ENCODE measurements around the gene PROSER3. TPM values are rescaled to one million over a fixed set of nuclear protein-coding genes. Genes with fewer than 3 reads are reported as not detected.

The PROSER3 gene
- total and polyA plus RNA-seq, 2 of the 13 experiments (the other 11 are each of a cell fraction or from before 2014, with no cell fraction given) = 5.1 to 5.7 TPM

- no peak for TF ChIP-seq GABPA (IDR thresholded peaks at IDR 0.05; ENCODE audit: low read depth, low read length)
- peak; percentile 55 for TF ChIP-seq GABPA (CRISPR knock-in tag; IDR thresholded peaks at IDR 0.05; ENCODE audit: low read depth)
- TF ChIP-seq PAXIP1 (CRISPR knock-in tag; conservative IDR thresholded peaks at IDR 0.05) = peak; percentile 41
- peak; percentile 73 to 90 for TF ChIP-seq POLR2A (IDR thresholded peaks at IDR 0.05; ENCODE audit: insufficient read depth in 1 of 2, low read depth in 2 of 2, low read length in 2 of 2)
- no peak for TF ChIP-seq ZNF17 (CRISPR knock-in tag; IDR thresholded peaks at IDR 0.05)
- no peak for TF ChIP-seq ARID2 (CRISPR knock-in tag; IDR thresholded peaks at IDR 0.05; ENCODE audit: borderline replicate concordance)
- no peak for TF ChIP-seq SP1 (IDR thresholded peaks at IDR 0.05)
- TF ChIP-seq SP1 (CRISPR knock-in tag; IDR thresholded peaks at IDR 0.05) = peak; percentile 80
- TF ChIP-seq ZNF660 (CRISPR knock-in tag; IDR thresholded peaks at IDR 0.05; ENCODE audit: borderline replicate concordance, low read depth) = no peak
- no peak for TF ChIP-seq TEAD3 (CRISPR knock-in tag; optimal IDR thresholded peaks at IDR 0.05; ENCODE audit: borderline replicate concordance)
- no peak for TF ChIP-seq KAT2B (IDR thresholded peaks at IDR 0.05; ENCODE audit: borderline replicate concordance, low read depth, low read length)
- no peak for TF ChIP-seq SETDB1 (CRISPR knock-in tag; IDR thresholded peaks at IDR 0.05; ENCODE audit: borderline replicate concordance)
- no peak for TF ChIP-seq ZBTB7A (CRISPR knock-in tag; IDR thresholded peaks at IDR 0.05)
- TF ChIP-seq DR1 (CRISPR knock-in tag; IDR thresholded peaks at IDR 0.05) = peak; percentile 96
- no peak for TF ChIP-seq BCLAF1 (IDR thresholded peaks at IDR 0.05)
- no peak for TF ChIP-seq ZNF225 (CRISPR knock-in tag; IDR thresholded peaks at IDR 0.05)
- TF ChIP-seq ZMYM3 (CRISPR knock-in tag; IDR thresholded peaks at IDR 0.05) = 0 out of 2 replicates have a peak, but pooled peaks have one; percentile 12
- TF ChIP-seq NFATC3 (CRISPR knock-in tag; IDR thresholded peaks at IDR 0.05) = peak; percentile 38; the same call in 1 of the 2 replicates
- TF ChIP-seq SAFB2 (CRISPR knock-in tag; IDR thresholded peaks at IDR 0.05; ENCODE audit: borderline replicate concordance, low read depth) = no peak
- no peak for TF ChIP-seq SMAD9 (CRISPR knock-in tag; IDR thresholded peaks at IDR 0.05)
- peak; percentile 52; the same call in 1 of the 2 replicates for TF ChIP-seq ELF3 (CRISPR knock-in tag; IDR thresholded peaks at IDR 0.05)
- no peak for TF ChIP-seq ATAD3A (CRISPR knock-in tag; IDR thresholded peaks at IDR 0.05)
- no peak for TF ChIP-seq RBM22 (optimal IDR thresholded peaks at IDR 0.05; ENCODE audit: low read length)
- no peak for TF ChIP-seq RBM39 (IDR thresholded peaks at IDR 0.05; ENCODE audit: low read depth, low read length, poor library complexity, severe bottlenecking)
Observed at GRCh38 chr19:35740423-35741202, 17.4 kb upstream of the PROSER3 start (continued).

Data from HepG2 (cell line).